ENCODE data around the gene TMEM145. TPM values are rescaled to one million over a fixed set of nuclear protein-coding genes. Genes with fewer than 3 reads are reported as not detected.

TMEM145 gene
- total RNA-seq, 1 donor from 2014 or later = 24.7 TPM

- Mint-ChIP-seq H3K27ac (ENCODE audit: unreplicated experiment) (peak within 1 kb of the TSS; percentile 93), H3K4me3 (ENCODE audit: unreplicated experiment) (peak within 1 kb of the TSS; percentile 97), H3K4me1 (ENCODE audit: low read depth, unreplicated experiment) (peaks cover 17% of the 10 kb centered on the region), H3K27me3 (ENCODE audit: unreplicated experiment) (peaks cover 6% of the 10 kb centered on the region), H3K36me3 (ENCODE audit: unreplicated experiment) (no peaks in the 10 kb centered on the region), H3K9me3 (ENCODE audit: unreplicated experiment) (peaks cover 2% of the 10 kb centered on the region)
- peak; percentile 99 for DNase-seq
- no peak for TF ChIP-seq CTCF (IDR thresholded peaks at IDR 0.05; ENCODE audit: partially characterized antibody, unreplicated experiment)
Observed at GRCh38 chr19:42268704-42269477, 44.2 kb upstream of the TMEM145 start, which contains the start of gene CIC. Gene CIC, plus strand, starts transcription at chr19:42269252. Its CDS starts 2,532 bp downstream, at chr19:42271784.

GRCh38 chr19:42269478-42270345 is 43.4 kb upstream of the TMEM145 start:
- Mint-ChIP-seq H3K4me1 (ENCODE audit: low read depth, unreplicated experiment) (peaks cover 19% of the 10 kb centered on the region), H3K9me3 (ENCODE audit: unreplicated experiment) (peaks cover 2% of the 10 kb centered on the region), H3K27ac (ENCODE audit: unreplicated experiment) (peak overlapping the region; percentile 93), H3K4me3 (ENCODE audit: unreplicated experiment) (peak overlapping the region; percentile 97), H3K27me3 (ENCODE audit: unreplicated experiment) (peaks cover 6% of the 10 kb centered on the region), H3K36me3 (ENCODE audit: unreplicated experiment) (no peaks in the 10 kb centered on the region)
- TF ChIP-seq CTCF (IDR thresholded peaks at IDR 0.05; ENCODE audit: partially characterized antibody, unreplicated experiment) = no peak
- no peak for DNase-seq

GRCh38 chr19:42270346-42271044 is 42.6 kb upstream of the TMEM145 start:
- DNase-seq = no peak
- no peaks in the 10 kb centered on the region for H3K36me3 Mint-ChIP-seq (ENCODE audit: unreplicated experiment)
- peak overlapping the region; percentile 97 for H3K4me3 Mint-ChIP-seq (ENCODE audit: unreplicated experiment)
- H3K27me3 Mint-ChIP-seq (ENCODE audit: unreplicated experiment) = peaks cover 6% of the 10 kb centered on the region
- TF ChIP-seq CTCF (IDR thresholded peaks at IDR 0.05; ENCODE audit: partially characterized antibody, unreplicated experiment) = no peak
- H3K4me1 Mint-ChIP-seq (ENCODE audit: low read depth, unreplicated experiment) = peaks cover 24% of the 10 kb centered on the region
- no peak overlapping the region for H3K27ac Mint-ChIP-seq (ENCODE audit: unreplicated experiment)
- H3K9me3 Mint-ChIP-seq (ENCODE audit: unreplicated experiment) = peaks cover 7% of the 10 kb centered on the region

GRCh38 chr19:42271045-42271419 is 42.1 kb upstream of the TMEM145 start:
- Mint-ChIP-seq H3K4me1 (ENCODE audit: low read depth, unreplicated experiment) (peaks cover 21% of the 10 kb centered on the region), H3K4me3 (ENCODE audit: unreplicated experiment) (peak overlapping the region; percentile 67), H3K27ac (ENCODE audit: unreplicated experiment) (no peak overlapping the region), H3K9me3 (ENCODE audit: unreplicated experiment) (peaks cover 7% of the 10 kb centered on the region), H3K36me3 (ENCODE audit: unreplicated experiment) (no peaks in the 10 kb centered on the region), H3K27me3 (ENCODE audit: unreplicated experiment) (peaks cover 4% of the 10 kb centered on the region)
- no peak for DNase-seq
- TF ChIP-seq CTCF (IDR thresholded peaks at IDR 0.05; ENCODE audit: partially characterized antibody, unreplicated experiment) = no peak
